ENCODE results near the gene MFAP1. TPM values are rescaled to one million over a fixed set of nuclear protein-coding genes. Genes with fewer than 3 reads are reported as not detected.
"Not testable (repeated sequence)": the region's sequence is repeated elsewhere in the genome, so short reads cannot be mapped to it uniquely, and the experiment has no call there.

The MFAP1 gene
- total RNA-seq, 2 experiments from 2014 or later: 33.6 to 35.3 TPM

GRCh38 chr15:43831519-43832052 lies 7.1 kb upstream of the MFAP1 start:
- ATAC-seq (ENCODE audit: low read depth); DNase-seq; H3K9me3 Mint-ChIP-seq; H3K27me3 Mint-ChIP-seq: not testable (repeated sequence)
- H3K36me3 Mint-ChIP-seq: peaks cover 36% of the 10 kb centered on the region
- POLR2A ChIA-PET: interaction anchor here (0.6 to 1.4 kb wide), 4 partner anchors 9 to 46 kb away, joined by 3 to 7 read pairs (median 3); partner anchors contain the start of genes HYPK and SERINC4
- H3K27ac Mint-ChIP-seq: peak overlapping the region; percentile 65
- peak overlapping the region; percentile 61 for H3K4me3 Mint-ChIP-seq
- H3K4me1 Mint-ChIP-seq: peaks cover 34% of the 10 kb centered on the region

- Mint-ChIP-seq H3K4me1 (peaks cover 31% of the 10 kb centered on the region), H3K4me3 (peak overlapping the region; percentile 92), H3K36me3 (peaks cover 33% of the 10 kb centered on the region)
- H3K27me3 Mint-ChIP-seq; H3K9me3 Mint-ChIP-seq; DNase-seq; H3K27ac Mint-ChIP-seq; ATAC-seq (ENCODE audit: low read depth): not testable (repeated sequence)
- POLR2A ChIA-PET: interaction anchor here (1.4 kb wide), 1 partner anchor 30 kb away, joined by 7 read pairs; the partner anchor contains the start of genes HYPK and SERINC4
Observed at GRCh38 chr15:43830691-43831275, 6.3 kb upstream of the MFAP1 start.

- ATAC-seq (ENCODE audit: low read depth); H3K27me3 Mint-ChIP-seq; H3K27ac Mint-ChIP-seq; DNase-seq; POLR2A ChIA-PET; H3K9me3 Mint-ChIP-seq: not testable (repeated sequence)
- peak overlapping the region; percentile 92 for H3K4me3 Mint-ChIP-seq
- H3K36me3 Mint-ChIP-seq: peaks cover 31% of the 10 kb centered on the region
- H3K4me1 Mint-ChIP-seq: peaks cover 27% of the 10 kb centered on the region
Observed at GRCh38 chr15:43829951-43830540, 5.6 kb upstream of the MFAP1 start.

- H3K36me3 Mint-ChIP-seq: peaks cover 31% of the 10 kb centered on the region
- DNase-seq (no peak), ATAC-seq (ENCODE audit: low read depth) (no peak)
- H3K27me3 Mint-ChIP-seq: no peaks in the 10 kb centered on the region
- no peaks in the 10 kb centered on the region for H3K9me3 Mint-ChIP-seq
- peak overlapping the region; percentile 99 for H3K27ac Mint-ChIP-seq
- POLR2A ChIA-PET: interaction anchor here (0.6 to 3.1 kb wide), 7 partner anchors 9 to 709 kb away, joined by 3 to 15 read pairs (median 3); partner anchors contain the start of genes EIF3J, HYPK and SERINC4
- peaks cover 30% of the 10 kb centered on the region for H3K4me1 Mint-ChIP-seq
- peak overlapping the region; percentile 92 for H3K4me3 Mint-ChIP-seq
Observed at GRCh38 chr15:43828061-43828657, 3.7 kb upstream of the MFAP1 start.

- ATAC-seq (ENCODE audit: low read depth) (peak; percentile 65), DNase-seq (peak; percentile 86)
- Mint-ChIP-seq H3K9me3 (no peaks in the 10 kb centered on the region), H3K27me3 (no peaks in the 10 kb centered on the region), H3K27ac (peak within 1 kb of the TSS; percentile 99), H3K36me3 (peaks cover 27% of the 10 kb centered on the region), H3K4me3 (peak within 1 kb of the TSS; percentile 92), H3K4me1 (peaks cover 27% of the 10 kb centered on the region)
- POLR2A ChIA-PET: interaction anchor here (0.7 to 3.1 kb wide), 5 partner anchors 11 to 50 kb away, joined by 3 to 15 read pairs (median 11); partner anchors contain the start of genes ELL3, HYPK and SERINC4
Observed at GRCh38 chr15:43826508-43827341, 2.2 kb upstream of the MFAP1 start, which contains the start of gene WDR76. Gene WDR76 (plus strand): TSS chr15:43827002. CDS start chr15:43827033, 31 bp downstream.

- POLR2A ChIA-PET: interaction anchor here (1.6 to 3.1 kb wide), 3 partner anchors 26 to 80 kb away, joined by 4 to 15 read pairs (median 7); partner anchors contain the start of genes ELL3, HYPK, PDIA3 and SERINC4
- Mint-ChIP-seq H3K27ac (peak overlapping the region; percentile 99), H3K27me3 (no peaks in the 10 kb centered on the region), H3K36me3 (peaks cover 29% of the 10 kb centered on the region), H3K9me3 (no peaks in the 10 kb centered on the region), H3K4me3 (peak overlapping the region; percentile 92), H3K4me1 (peaks cover 30% of the 10 kb centered on the region)
- ATAC-seq (ENCODE audit: low read depth) (no peak), DNase-seq (no peak)
Observed at GRCh38 chr15:43826029-43826507, 1.6 kb upstream of the MFAP1 start.

GRCh38 chr15:43825305-43825704 lies 815 bp upstream of the MFAP1 start:
- POLR2A ChIA-PET: interaction anchor here (0.7 to 2.2 kb wide), 11 partner anchors 9 to 640 kb away, joined by 3 to 27 read pairs (median 4); partner anchors contain the start of genes CTDSPL2, ELL3, HYPK and PDIA3
- Mint-ChIP-seq H3K36me3 (peaks cover 29% of the 10 kb centered on the region), H3K4me1 (peaks cover 31% of the 10 kb centered on the region), H3K4me3 (peak overlapping the region; percentile 15), H3K27ac (peak overlapping the region; percentile 99)
- not testable (repeated sequence) for H3K9me3 Mint-ChIP-seq; DNase-seq; ATAC-seq (ENCODE audit: low read depth); H3K27me3 Mint-ChIP-seq

GRCh38 chr15:43821505-43821904 lies 3.0 kb downstream of the MFAP1 start:
- ATAC-seq (ENCODE audit: low read depth): no peak
- Mint-ChIP-seq H3K27me3 (no peaks in the 10 kb centered on the region), H3K4me1 (peaks cover 18% of the 10 kb centered on the region), H3K27ac (peak overlapping the region; percentile 52), H3K9me3 (no peaks in the 10 kb centered on the region), H3K36me3 (peaks cover 12% of the 10 kb centered on the region), H3K4me3 (peak overlapping the region; percentile 40)
- no peak for DNase-seq
- POLR2A ChIA-PET: interaction anchor here (0.6 to 2.1 kb wide), 3 partner anchors 21 to 841 kb away, joined by 3 to 13 read pairs (median 3); partner anchors contain the start of genes HYPK and SERINC4

- Mint-ChIP-seq H3K36me3 (peaks cover 31% of the 10 kb centered on the region), H3K27ac (peak overlapping the region; percentile 4)
- H3K4me3 Mint-ChIP-seq; ATAC-seq (ENCODE audit: low read depth); H3K4me1 Mint-ChIP-seq; DNase-seq; POLR2A ChIA-PET; H3K9me3 Mint-ChIP-seq; H3K27me3 Mint-ChIP-seq: not testable (repeated sequence)
Observed at GRCh38 chr15:43815064-43815463, 9.4 kb downstream of the MFAP1 start.

GRCh38 chr15:43808960-43809678 lies 15.4 kb downstream of the MFAP1 start:
- H3K36me3 Mint-ChIP-seq: peaks cover 38% of the 10 kb centered on the region
- POLR2A ChIA-PET: interaction anchor here (0.7 to 1.4 kb wide), 4 partner anchors 16 to 32 kb away, joined by 3 to 5 read pairs (median 4); partner anchors contain the start of genes ELL3 and MFAP1
- H3K27ac Mint-ChIP-seq: no peak overlapping the region
- no peaks in the 10 kb centered on the region for H3K27me3 Mint-ChIP-seq
- no peak overlapping the region for H3K4me3 Mint-ChIP-seq
- ATAC-seq (ENCODE audit: low read depth) (no peak), DNase-seq (no peak)
- no peaks in the 10 kb centered on the region for H3K9me3 Mint-ChIP-seq
- peaks cover 8% of the 10 kb centered on the region for H3K4me1 Mint-ChIP-seq

GRCh38 chr15:43808435-43808950 lies 16.0 kb downstream of the MFAP1 start:
- no peak overlapping the region for H3K4me3 Mint-ChIP-seq
- H3K36me3 Mint-ChIP-seq: peaks cover 38% of the 10 kb centered on the region
- no peaks in the 10 kb centered on the region for H3K27me3 Mint-ChIP-seq
- POLR2A ChIA-PET: interaction anchor here (1.4 kb wide), 2 partner anchors 15 to 19 kb away, joined by 3 to 5 read pairs; no protein-coding TSS in a partner anchor
- H3K4me1 Mint-ChIP-seq: peaks cover 8% of the 10 kb centered on the region
- DNase-seq: no peak
- H3K9me3 Mint-ChIP-seq: no peaks in the 10 kb centered on the region
- ATAC-seq (ENCODE audit: low read depth): no peak
- no peak overlapping the region for H3K27ac Mint-ChIP-seq
